A549 (cell line): ENCODE results near the gene LNX2. TPM values are rescaled to one million over a fixed set of nuclear protein-coding genes. Genes with fewer than 3 reads are reported as not detected.

Experiments used
- ATAC-seq, 2 experiments: fragments of 200-7000 bp in 1 of 2; fragments of >200 bp in 1 of 2; cut with Nextera tagmentation in 1 of 2; cut with Tn5 transposase in 1 of 2; 3 replicates each; pipeline versions ENCODE4 v1.8.0 to v1.9.1; 2018 to 2020; ENCODE audit warnings: mild to moderate bottlenecking in 1 of 2, moderate library complexity in 1 of 2
- CTCF ChIA-PET: fragments of 300-600 bp; sonication (Branson Sonifier 250); formaldehyde crosslinking; extraction: SDS; loops from one replicate; lab custom pipeline; 2021; ENCODE audit warnings: antibody characterized with exemption, inconsistent platforms; lab: Yijun Ruan, JAX
- POLR2A ChIA-PET: fragments of 350-600 bp; formaldehyde crosslinking; extraction: SDS; loops from one replicate; lab custom pipeline; 2021; ENCODE audit warnings: antibody characterized with exemption, inconsistent platforms; lab: Yijun Ruan, JAX
- DNase-seq, 2 experiments: peaks; one replicate each; pipeline versions ENCODE4 v3.0.0 to v3.0.0-alpha.2; 2011 to 2016; ENCODE audit warnings: low read depth in 1 of 2, low spot score in 1 of 2
- FAIRE-seq: peaks from 2 replicates; lab custom pipeline; 2011; peaks lifted over from hg19 to GRCh38; lab: Jason Lieb, UNC
- H3K27ac ChIP-seq, 2 experiments: fragments of >200 bp; sonication (Bioruptor Twin); formaldehyde crosslinking; 3 replicates each; pipeline ENCODE4 v1.5.1; 2016 to 2017
- H3K4me1 ChIP-seq: fragments of >200 bp; sonication (Bioruptor Twin); formaldehyde crosslinking; 3 replicates; pipeline ENCODE4 v1.6.1; 2016
- H3K4me2 ChIP-seq: fragments of >200 bp; sonication (Bioruptor Twin); formaldehyde crosslinking; 3 replicates; pipeline ENCODE4 v1.6.1; 2016
- H3K4me3 ChIP-seq: fragments of >200 bp; sonication (Bioruptor Twin); formaldehyde crosslinking; 3 replicates; pipeline ENCODE4 v1.5.1; 2016
- H3K9me3 ChIP-seq: fragments of >200 bp; sonication (Bioruptor Twin); formaldehyde crosslinking; 3 replicates; pipeline ENCODE4 v1.6.1; 2016
- EHF ChIP-seq: fragments of 250-450 bp; sonication (Bioruptor Pico); IDR thresholded peaks from 2 replicates; pipeline ENCODE4 v1.5.0; 2020; ENCODE audit warnings: mild to moderate bottlenecking
- EP300 ChIP-seq, 2 experiments: fragments of >200 bp; sonication (Bioruptor Twin); formaldehyde crosslinking; IDR thresholded peaks; 2 replicates in 1 of 2; 3 replicates in 1 of 2; pipeline ENCODE4 v1.6.1; 2016 to 2017
- ESRRA ChIP-seq: fragments of 150-350 bp; IDR thresholded peaks from 2 replicates; pipeline ENCODE4 v1.6.1; 2014; ENCODE audit warnings: mild to moderate bottlenecking, low read length, borderline replicate concordance
- GATA3 ChIP-seq: IDR thresholded peaks from 2 replicates; pipeline ENCODE4 v1.6.1; 2012; ENCODE audit warnings: borderline replicate concordance
- HOXB13 ChIP-seq: fragments of 250-450 bp; sonication (Bioruptor Pico); IDR thresholded peaks from 2 replicates; pipeline ENCODE4 v1.5.0; 2020; ENCODE audit warnings: low read depth, mild to moderate bottlenecking, moderate library complexity
- HOXB5 ChIP-seq: fragments of 250-450 bp; sonication (Bioruptor Pico); IDR thresholded peaks from 2 replicates; pipeline ENCODE4 v1.5.0; 2020; ENCODE audit warnings: mild to moderate bottlenecking, moderate library complexity
- JUNB ChIP-seq: fragments of >200 bp; sonication (Bioruptor Twin); formaldehyde crosslinking; IDR thresholded peaks from 2 replicates; pipeline ENCODE4 v1.6.1; 2016
- KDM5A ChIP-seq: fragments of 200-600 bp; sonication (generic); IDR thresholded peaks from 2 replicates; pipeline ENCODE4 v1.6.1; 2016; ENCODE audit warnings: antibody characterized with exemption, mild to moderate bottlenecking
- MAFK ChIP-seq: fragments of 450-650 bp; IDR thresholded peaks from 2 replicates; pipeline ENCODE4 v1.6.1; 2014; ENCODE audit not compliant: partially characterized antibody
- MYC ChIP-seq: IDR thresholded peaks from 2 replicates; pipeline ENCODE4 v1.6.1; 2012; ENCODE audit warnings: mild to moderate bottlenecking, inconsistent platforms, low read length, improper control_type of control experiment, borderline replicate concordance
- NFE2L2 ChIP-seq: fragments of 150-350 bp; conservative IDR thresholded peaks from 2 replicates; pipeline ENCODE4 v1.6.1; 2014; ENCODE audit warnings: low read length
- NR3C1 ChIP-seq: fragments of >200 bp; sonication (Bioruptor Twin); formaldehyde crosslinking; IDR thresholded peaks from 3 replicates; pipeline ENCODE4 v1.6.1; 2017
- PBX3 ChIP-seq: IDR thresholded peaks from 2 replicates; pipeline ENCODE4 v1.6.1; 2012
- POLR2AphosphoS2 ChIP-seq: conservative IDR thresholded peaks from 2 replicates; pipeline ENCODE4 v1.6.1; 2012; ENCODE audit warnings: low read length, improper control_type of control experiment, inconsistent platforms
- RCOR1 ChIP-seq: fragments of 150-350 bp; IDR thresholded peaks from 2 replicates; pipeline ENCODE4 v1.6.1; 2014; ENCODE audit warnings: antibody characterized with exemption, low read length, low read depth
- RFX5 ChIP-seq: fragments of 450-650 bp; IDR thresholded peaks from 2 replicates; pipeline ENCODE4 v1.7.1; 2014; ENCODE audit warnings: antibody characterized with exemption, mild to moderate bottlenecking, moderate library complexity
- SREBF2 ChIP-seq: fragments of 450-650 bp; IDR thresholded peaks from 2 replicates; pipeline ENCODE4 v1.6.1; 2014; ENCODE audit warnings: mild to moderate bottlenecking, moderate library complexity
- TP53 ChIP-seq: fragments of 250-450 bp; sonication (Bioruptor Pico); IDR thresholded peaks from 2 replicates; pipeline ENCODE4 v1.5.0; 2021; ENCODE audit warnings: mild to moderate bottlenecking, moderate library complexity
- ZFP36 ChIP-seq: fragments of 450-650 bp; IDR thresholded peaks from 2 replicates; pipeline ENCODE4 v1.6.1; 2014; ENCODE audit warnings: borderline replicate concordance; ENCODE audit not compliant: partially characterized antibody
- WGBS: methylation state at CpG from one replicate; pipeline ENCODE4 v1.1.6; 2017; ENCODE audit errors: missing lambda C conversion rate; 5-methylcytosine and 5-hydroxymethylcytosine counted together
- polyA plus RNA-seq, 4 experiments: library from polyadenylated mRNA; depleted of rRNA in 3 of 4; stranded (reverse); fragments of >200 nt; fragmentation: RNase III in 1 of 4; extraction: RNeasy Plus Mini Kit Qiagen cat#74134 plus additional on column Dnase treatment in 1 of 4; gene quantifications; 2 replicates in 3 of 4; 3 replicates in 1 of 4; pipeline ENCODE4 v1.2.3, GENCODE V29; 2011 to 2017
- TF ChIP-seq, protein P1 (sequence below): fragments of 250-450 bp; sonication (Bioruptor Pico); IDR thresholded peaks from 2 replicates; pipeline ENCODE4 v1.5.0; 2020; ENCODE audit warnings: low read depth, mild to moderate bottlenecking, moderate library complexity
- TF ChIP-seq, protein P2 (sequence below): fragments of >200 bp; sonication (Bioruptor Twin); formaldehyde crosslinking; IDR thresholded peaks from 3 replicates; pipeline ENCODE4 v1.5.1; 2016
- TF ChIP-seq, protein P3 (sequence below): fragments of 450-650 bp; IDR thresholded peaks from 2 replicates; pipeline ENCODE4 v1.6.1; 2014; ENCODE audit warnings: antibody characterized with exemption
- TF ChIP-seq, protein P4 (sequence below): IDR thresholded peaks from 2 replicates; pipeline ENCODE4 v1.6.1; 2012; ENCODE audit warnings: low read depth, borderline replicate concordance

LNX2 gene
- polyA plus RNA-seq, 2 of the 4 experiments (the other 2 are of a cell fraction): 3.3 to 6.3 TPM

GRCh38 chr13:27654059-27654458 is 33.7 kb upstream of the LNX2 start:
- FAIRE-seq (no peak), ATAC-seq (no peak), DNase-seq (no peak)
- no peak overlapping the region for H3K4me2 ChIP-seq
- no peak overlapping the region for H3K27ac ChIP-seq
- 63% methylated on average over 3 of the region's 3 CpGs for WGBS
- peaks cover 4% of the 10 kb centered on the region; the same call in 1 of the 3 replicates for H3K4me1 ChIP-seq
- CTCF ChIA-PET: interaction anchor here (0.8 to 1.8 kb wide), 2 partner anchors 12 to 172 kb away, joined by 3 to 8 read pairs; no protein-coding TSS in a partner anchor
- H3K4me3 ChIP-seq: no peak overlapping the region
- H3K9me3 ChIP-seq: peaks cover 16% of the 10 kb centered on the region; the same call in 2 of the 3 replicates
- no peak for TF ChIP-seq KDM5A
- no peak for TF ChIP-seq RFX5
- TF ChIP-seq, protein P1, sequence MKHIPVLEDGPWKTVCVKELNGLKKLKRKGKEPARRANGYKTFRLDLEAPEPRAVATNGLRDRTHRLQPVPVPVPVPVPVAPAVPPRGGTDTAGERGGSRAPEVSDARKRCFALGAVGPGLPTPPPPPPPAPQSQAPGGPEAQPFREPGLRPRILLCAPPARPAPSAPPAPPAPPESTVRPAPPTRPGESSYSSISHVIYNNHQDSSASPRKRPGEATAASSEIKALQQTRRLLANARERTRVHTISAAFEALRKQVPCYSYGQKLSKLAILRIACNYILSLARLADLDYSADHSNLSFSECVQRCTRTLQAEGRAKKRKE (CRISPR knock-in tag): no peak
- no peak for TF ChIP-seq ZFP36
- TF ChIP-seq POLR2AphosphoS2: no peak
- TF ChIP-seq, protein P2, sequence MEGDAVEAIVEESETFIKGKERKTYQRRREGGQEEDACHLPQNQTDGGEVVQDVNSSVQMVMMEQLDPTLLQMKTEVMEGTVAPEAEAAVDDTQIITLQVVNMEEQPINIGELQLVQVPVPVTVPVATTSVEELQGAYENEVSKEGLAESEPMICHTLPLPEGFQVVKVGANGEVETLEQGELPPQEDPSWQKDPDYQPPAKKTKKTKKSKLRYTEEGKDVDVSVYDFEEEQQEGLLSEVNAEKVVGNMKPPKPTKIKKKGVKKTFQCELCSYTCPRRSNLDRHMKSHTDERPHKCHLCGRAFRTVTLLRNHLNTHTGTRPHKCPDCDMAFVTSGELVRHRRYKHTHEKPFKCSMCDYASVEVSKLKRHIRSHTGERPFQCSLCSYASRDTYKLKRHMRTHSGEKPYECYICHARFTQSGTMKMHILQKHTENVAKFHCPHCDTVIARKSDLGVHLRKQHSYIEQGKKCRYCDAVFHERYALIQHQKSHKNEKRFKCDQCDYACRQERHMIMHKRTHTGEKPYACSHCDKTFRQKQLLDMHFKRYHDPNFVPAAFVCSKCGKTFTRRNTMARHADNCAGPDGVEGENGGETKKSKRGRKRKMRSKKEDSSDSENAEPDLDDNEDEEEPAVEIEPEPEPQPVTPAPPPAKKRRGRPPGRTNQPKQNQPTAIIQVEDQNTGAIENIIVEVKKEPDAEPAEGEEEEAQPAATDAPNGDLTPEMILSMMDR: no peak
- no peak for TF ChIP-seq TP53 (CRISPR knock-in tag)
- POLR2A ChIA-PET: no interaction called here

DNA sequence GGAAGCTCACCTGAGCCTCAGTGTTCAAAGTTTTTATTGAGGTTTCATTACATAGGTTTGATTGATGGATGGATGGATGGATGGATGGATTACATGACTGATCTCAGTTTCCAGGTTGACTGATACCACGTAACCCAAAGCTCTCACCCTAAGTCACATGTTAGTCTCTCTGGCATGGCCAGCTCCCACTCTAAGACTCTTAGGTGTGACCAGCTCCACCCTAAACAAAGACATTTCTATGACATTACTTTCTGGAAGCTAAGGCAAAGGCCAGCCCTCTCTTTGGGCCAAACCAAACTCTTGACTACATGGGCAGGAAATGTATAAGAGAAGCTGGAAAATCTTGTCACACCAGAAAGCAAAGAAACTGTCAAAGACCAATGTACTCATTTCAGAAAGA is 30.0 kb upstream of the LNX2 start:
- ATAC-seq (no peak), FAIRE-seq (no peak), DNase-seq (no peak)
- peaks cover 21% of the 10 kb centered on the region; the same call in 2 of the 3 replicates for H3K9me3 ChIP-seq
- ChIA-PET CTCF (interaction anchor here (0.7 to 1.6 kb wide), 3 partner anchors 20 to 117 kb away, joined by 3 to 4 read pairs (median 3); no protein-coding TSS in a partner anchor), POLR2A (no interaction called here)
- H3K4me1 ChIP-seq: no peaks in the 10 kb centered on the region
- H3K4me2 ChIP-seq: no peak overlapping the region
- no peak for TF ChIP-seq NR3C1
- TF ChIP-seq NFE2L2: no peak
- no peak for TF ChIP-seq KDM5A
- TF ChIP-seq, protein P3, sequence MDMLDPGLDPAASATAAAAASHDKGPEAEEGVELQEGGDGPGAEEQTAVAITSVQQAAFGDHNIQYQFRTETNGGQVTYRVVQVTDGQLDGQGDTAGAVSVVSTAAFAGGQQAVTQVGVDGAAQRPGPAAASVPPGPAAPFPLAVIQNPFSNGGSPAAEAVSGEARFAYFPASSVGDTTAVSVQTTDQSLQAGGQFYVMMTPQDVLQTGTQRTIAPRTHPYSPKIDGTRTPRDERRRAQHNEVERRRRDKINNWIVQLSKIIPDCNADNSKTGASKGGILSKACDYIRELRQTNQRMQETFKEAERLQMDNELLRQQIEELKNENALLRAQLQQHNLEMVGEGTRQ: no peak
- no peak for TF ChIP-seq ESRRA
- TF ChIP-seq GATA3: no peak
- no peak for TF ChIP-seq HOXB13
- TF ChIP-seq, protein P1 (CRISPR knock-in tag): no peak
- H3K27ac ChIP-seq: no peak overlapping the region
- WGBS: 86% methylated on average over 1 of the region's 1 CpG
- no peak overlapping the region for H3K4me3 ChIP-seq

GRCh38 chr13:27644302-27644701 is 24.0 kb upstream of the LNX2 start:
- WGBS: 76% methylated on average over 1 of the region's 1 CpG
- DNase-seq (no peak), FAIRE-seq (no peak), ATAC-seq (no peak)
- ChIA-PET CTCF (no interaction called here), POLR2A (no interaction called here)
- Histone ChIP-seq H3K4me1 (no peaks in the 10 kb centered on the region), H3K9me3 (peaks cover 7% of the 10 kb centered on the region; the same call in 2 of the 3 replicates), H3K27ac (no peak overlapping the region), H3K4me3 (no peak overlapping the region), H3K4me2 (no peak overlapping the region)
- no peak for TF ChIP-seq EHF (CRISPR knock-in tag)
- no peak for TF ChIP-seq MAFK
- no peak for TF ChIP-seq MYC
- no peak for TF ChIP-seq RCOR1
- TF ChIP-seq SREBF2: no peak
- no peak for TF ChIP-seq POLR2AphosphoS2
- no peak for TF ChIP-seq GATA3
- no peak for TF ChIP-seq TP53 (CRISPR knock-in tag)
- no peak for TF ChIP-seq JUNB
- TF ChIP-seq, protein P4, sequence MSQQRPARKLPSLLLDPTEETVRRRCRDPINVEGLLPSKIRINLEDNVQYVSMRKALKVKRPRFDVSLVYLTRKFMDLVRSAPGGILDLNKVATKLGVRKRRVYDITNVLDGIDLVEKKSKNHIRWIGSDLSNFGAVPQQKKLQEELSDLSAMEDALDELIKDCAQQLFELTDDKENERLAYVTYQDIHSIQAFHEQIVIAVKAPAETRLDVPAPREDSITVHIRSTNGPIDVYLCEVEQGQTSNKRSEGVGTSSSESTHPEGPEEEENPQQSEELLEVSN: no peak
- no peak for TF ChIP-seq NFE2L2
- no peak for TF ChIP-seq HOXB5 (CRISPR knock-in tag)
- no peak for TF ChIP-seq PBX3
- TF ChIP-seq EP300 (IDR thresholded peaks at IDR 0.05): no peak
